Gastroesophageal sphincter (tissue), 4 donors: ENCODE results near the gene TBL2. TPM values are rescaled to one million over a fixed set of nuclear protein-coding genes. Genes with fewer than 3 reads are reported as not detected.
"Not testable (repeated sequence)": the region's sequence is repeated elsewhere in the genome, so short reads cannot be mapped to it uniquely, and the experiment has no call there.

ENCODE experiments used
- ATAC-seq: fragments of 150-250 bp; one replicate; pipeline ENCODE4 v1.9.1; 2016; ENCODE audit warnings: mild to moderate bottlenecking, moderate library complexity
- H3K27ac ChIP-seq, 4 donors: fragments of 200-600 bp; sonication (generic) in 3 of 4; 1 replicate in 3 of 4; 2 replicates in 1 of 4; pipeline ENCODE4 v1.5.1; 2016 to 2019
- H3K27me3 ChIP-seq: fragments of 200-600 bp; sonication (generic); one replicate; pipeline ENCODE4 v1.5.1; 2019
- H3K36me3 ChIP-seq, 2 donors: fragments of 200-600 bp; sonication (generic); one replicate each; pipeline ENCODE4 v1.5.1; 2019; ENCODE audit warnings: control low read depth in 1 of 2
- H3K4me1 ChIP-seq, 3 donors: fragments of 200-600 bp; sonication (generic); 1 replicate in 2 of 3; 2 replicates in 1 of 3; pipeline ENCODE4 v1.5.1; 2016 to 2019; ENCODE audit warnings: control low read depth in 2 of 3
- H3K4me3 ChIP-seq, 2 donors: fragments of 200-600 bp; sonication (generic); one replicate each; pipeline ENCODE4 v1.5.1; 2019; ENCODE audit warnings: mild to moderate bottlenecking in 1 of 2, moderate library complexity in 1 of 2
- H3K9me3 ChIP-seq, 3 donors: fragments of 200-600 bp; sonication (generic); one replicate each; pipeline ENCODE4 v1.5.1; 2017 to 2019; ENCODE audit warnings: control low read depth in 2 of 3
- CTCF ChIP-seq, 4 experiments: fragments of 200-600 bp in 2 of 4; fragments of 450-650 bp in 2 of 4; sonication (generic) in 1 of 4; IDR thresholded peaks; one replicate each; pipeline ENCODE4 v1.5.1; 2017 to 2019; ENCODE audit warnings: antibody characterized with exemption in 4 of 4, mild to moderate bottlenecking in 2 of 4, moderate library complexity in 2 of 4
- EP300 ChIP-seq: sonication (generic); formaldehyde crosslinking; IDR thresholded peaks from one replicate; pipeline ENCODE4 v1.6.1; 2017; ENCODE audit warnings: antibody characterized with exemption, mild to moderate bottlenecking
- POLR2A ChIP-seq, 2 donors: fragments of 450-650 bp; IDR thresholded peaks; one replicate each; pipeline ENCODE4 v1.6.1; 2017; ENCODE audit warnings: antibody characterized with exemption in 2 of 2, mild to moderate bottlenecking in 2 of 2, moderate library complexity in 1 of 2
- POLR2AphosphoS5 ChIP-seq: sonication (generic); formaldehyde crosslinking; IDR thresholded peaks from one replicate; pipeline ENCODE4 v1.6.1; 2017; ENCODE audit warnings: antibody characterized with exemption
- WGBS, 2 donors: methylation state at CpG; one replicate each; pipeline ENCODE4 v1.1.5; 2018; ENCODE audit warnings: low coverage in 1 of 2; 5-methylcytosine and 5-hydroxymethylcytosine counted together
- total RNA-seq, 4 donors: library from RNA; depleted of rRNA; stranded (reverse); fragments of >200 nt; gene quantifications; one replicate each; pipeline ENCODE4 v1.1.0, GENCODE V29; 2016

The TBL2 gene
- total RNA-seq, 4 donors from 2014 or later, result 19.1 to 32.5 (median 28.9) TPM

GRCh38 chr7:73623798-73624668, 45.7 kb upstream of the TBL2 start, which contains the start of gene MLXIPL:
MLXIPL (minus strand) TSS chr7:73624522; CDS start chr7:73624492, 30 bp downstream.
- Histone ChIP-seq H3K4me1 (peaks cover 0 to 25% (median 16%) of the 10 kb centered on the region in 3 donors), H3K36me3 (no peaks in the 10 kb centered on the region), H3K9me3 (no peaks in the 10 kb centered on the region), H3K27me3 (peaks cover 81% of the 10 kb centered on the region), H3K27ac (peak within 1 kb of the TSS in 2 of 4 donors; percentile 46 to 55), H3K4me3 (peak within 1 kb of the TSS; percentile 21 to 59)
- peak; percentile 34 to 47 for TF ChIP-seq POLR2A (IDR thresholded peaks at IDR 0.05)
- no peak for TF ChIP-seq POLR2AphosphoS5
- no peak for TF ChIP-seq CTCF (IDR thresholded peaks at IDR 0.05)
- TF ChIP-seq EP300, result no peak
- 0 to 5% methylated on average over 1 to 18 of the region's 80 CpGs for WGBS, 2 donors
- peak; percentile 75 for ATAC-seq

GRCh38 chr7:73622909-73623797, 44.8 kb upstream of the TBL2 start:
- TF ChIP-seq CTCF (IDR thresholded peaks at IDR 0.05) (no peak), POLR2A (IDR thresholded peaks at IDR 0.05) (peak in 1 of 2 donors; percentile 24), POLR2AphosphoS5 (peak; percentile 14), EP300 (no peak)
- 2 to 6% methylated on average over 15 to 19 of the region's 58 CpGs for WGBS, 2 donors
- peaks cover 72% of the 10 kb centered on the region for H3K27me3 ChIP-seq
- peak overlapping the region; percentile 21 to 59 for H3K4me3 ChIP-seq
- H3K27ac ChIP-seq, result peak overlapping the region in 2 of 4 donors; percentile 46 to 55
- no peaks in the 10 kb centered on the region for H3K36me3 ChIP-seq
- no peaks in the 10 kb centered on the region for H3K9me3 ChIP-seq
- peak; percentile 80 for ATAC-seq
- peaks cover 0 to 25% (median 16%) of the 10 kb centered on the region in 3 donors for H3K4me1 ChIP-seq

- Histone ChIP-seq H3K4me3 (peak overlapping the region in 1 of 2 donors; percentile 59), H3K36me3 (no peaks in the 10 kb centered on the region), H3K9me3 (no peaks in the 10 kb centered on the region), H3K27me3 (peaks cover 65% of the 10 kb centered on the region), H3K4me1 (peaks cover 0 to 25% (median 16%) of the 10 kb centered on the region in 3 donors), H3K27ac (peak overlapping the region in 1 of 4 donors; percentile 22)
- ATAC-seq, result peak; percentile 15
- no CpG with 5 or more reads among the region's 2 CpGs for WGBS, 2 donors
- no peak for TF ChIP-seq CTCF (IDR thresholded peaks at IDR 0.05)
- no peak for TF ChIP-seq EP300
- TF ChIP-seq POLR2AphosphoS5, result no peak
- TF ChIP-seq POLR2A (IDR thresholded peaks at IDR 0.05), result no peak
These were observed 44.1 kb upstream of the TBL2 start for GRCh38 chr7:73622527-73622908.

- Histone ChIP-seq H3K27me3 (peaks cover 55% of the 10 kb centered on the region), H3K4me3 (no peak overlapping the region), H3K27ac (no peak overlapping the region), H3K9me3 (no peaks in the 10 kb centered on the region), H3K36me3 (no peaks in the 10 kb centered on the region), H3K4me1 (peaks cover 0 to 25% (median 16%) of the 10 kb centered on the region in 3 donors)
- no peak for TF ChIP-seq CTCF (IDR thresholded peaks at IDR 0.05)
- TF ChIP-seq POLR2A (IDR thresholded peaks at IDR 0.05), result no peak
- no peak for TF ChIP-seq POLR2AphosphoS5
- TF ChIP-seq EP300, result no peak
- ATAC-seq, result no peak
- 50 to 53% methylated on average over 6 to 7 of the region's 7 CpGs for WGBS, 2 donors
These were observed 43.0 kb upstream of the TBL2 start for GRCh38 chr7:73621168-73622063.

GRCh38 chr7:73619394-73619793, 41.0 kb upstream of the TBL2 start:
- not testable (repeated sequence) for ATAC-seq, H3K27ac ChIP-seq, H3K4me3 ChIP-seq, H3K9me3 ChIP-seq, H3K36me3 ChIP-seq
- Histone ChIP-seq H3K4me1 (peaks cover 0 to 21% (median 16%) of the 10 kb centered on the region in 3 donors), H3K27me3 (peaks cover 53% of the 10 kb centered on the region)
- 86 to 87% methylated on average over 4 to 7 of the region's 11 CpGs for WGBS, 2 donors
